GM12874 (cell line): ENCODE results near the gene VPS26A.

Experiments used
- TF ChIP-seq, protein P1 (sequence below): IDR thresholded peaks from 2 replicates; pipeline ENCODE4 v1.5.1; 2011; ENCODE audit warnings: low read depth, mild to moderate bottlenecking, control low read depth, low read length, moderate library complexity; ENCODE audit not compliant: insufficient read depth

VPS26A gene

GRCh38 chr10:69088471-69088769 is 35.6 kb upstream of the VPS26A start:
- TF ChIP-seq, protein P1, sequence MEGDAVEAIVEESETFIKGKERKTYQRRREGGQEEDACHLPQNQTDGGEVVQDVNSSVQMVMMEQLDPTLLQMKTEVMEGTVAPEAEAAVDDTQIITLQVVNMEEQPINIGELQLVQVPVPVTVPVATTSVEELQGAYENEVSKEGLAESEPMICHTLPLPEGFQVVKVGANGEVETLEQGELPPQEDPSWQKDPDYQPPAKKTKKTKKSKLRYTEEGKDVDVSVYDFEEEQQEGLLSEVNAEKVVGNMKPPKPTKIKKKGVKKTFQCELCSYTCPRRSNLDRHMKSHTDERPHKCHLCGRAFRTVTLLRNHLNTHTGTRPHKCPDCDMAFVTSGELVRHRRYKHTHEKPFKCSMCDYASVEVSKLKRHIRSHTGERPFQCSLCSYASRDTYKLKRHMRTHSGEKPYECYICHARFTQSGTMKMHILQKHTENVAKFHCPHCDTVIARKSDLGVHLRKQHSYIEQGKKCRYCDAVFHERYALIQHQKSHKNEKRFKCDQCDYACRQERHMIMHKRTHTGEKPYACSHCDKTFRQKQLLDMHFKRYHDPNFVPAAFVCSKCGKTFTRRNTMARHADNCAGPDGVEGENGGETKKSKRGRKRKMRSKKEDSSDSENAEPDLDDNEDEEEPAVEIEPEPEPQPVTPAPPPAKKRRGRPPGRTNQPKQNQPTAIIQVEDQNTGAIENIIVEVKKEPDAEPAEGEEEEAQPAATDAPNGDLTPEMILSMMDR: no peak

DNA sequence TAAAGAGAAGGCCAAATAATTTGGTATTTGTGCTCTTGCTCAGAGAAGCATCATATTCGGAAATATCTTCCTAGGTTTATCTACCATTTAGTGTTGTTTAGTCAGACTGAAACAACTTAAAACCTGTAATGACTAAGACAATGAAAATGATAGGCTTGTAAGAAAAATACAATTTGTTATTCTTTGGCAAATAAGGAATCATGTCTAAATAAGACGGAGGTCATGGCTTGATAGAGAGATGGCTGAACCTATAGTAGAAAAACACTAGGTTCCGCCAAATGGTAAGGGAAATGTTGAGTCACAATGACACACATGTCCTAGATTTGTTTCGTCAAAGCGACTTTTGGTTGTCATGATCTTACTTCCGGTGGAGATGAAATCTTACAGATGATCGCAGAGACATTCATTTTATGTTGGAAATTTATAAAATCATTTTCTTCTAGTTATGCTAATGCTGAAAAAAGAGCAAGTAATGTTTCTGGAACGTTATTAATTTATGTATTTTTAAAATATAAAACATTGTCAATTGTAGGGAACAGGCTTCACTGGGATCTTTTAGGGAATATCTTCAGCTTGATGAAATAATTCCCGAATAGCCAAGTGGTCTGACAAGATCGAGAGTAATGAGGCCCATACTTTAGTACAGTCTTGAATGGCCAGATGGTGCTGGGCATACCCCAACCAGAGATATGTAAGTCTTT is 35.0 kb upstream of the VPS26A start:
- TF ChIP-seq, protein P1: no peak

- TF ChIP-seq, protein P1: no peak
These were observed 34.1 kb upstream of the VPS26A start for GRCh38 chr10:69089638-69090599.

DNA sequence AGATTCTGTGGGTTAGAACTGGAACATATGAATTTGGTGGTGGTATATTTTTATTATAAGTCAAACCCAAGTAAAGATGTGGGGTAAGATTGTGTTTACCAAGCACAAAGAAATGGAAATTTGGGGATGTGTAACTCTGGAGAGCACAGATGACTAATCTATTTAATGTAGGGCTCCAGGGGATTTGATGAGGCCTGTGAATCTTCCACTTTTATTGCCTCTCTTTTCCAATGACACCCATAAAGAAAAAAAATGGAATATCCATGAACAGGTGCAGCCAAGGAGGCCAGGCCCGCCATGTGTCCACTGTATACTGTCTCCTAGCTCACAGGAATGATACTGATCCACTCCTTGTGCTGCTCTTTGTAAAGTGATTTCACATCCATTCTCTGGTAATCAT is 33.3 kb upstream of the VPS26A start:
- TF ChIP-seq, protein P1: no peak

- TF ChIP-seq, protein P1: no peak
These were observed 32.8 kb upstream of the VPS26A start for GRCh38 chr10:69091143-69091651.

DNA sequence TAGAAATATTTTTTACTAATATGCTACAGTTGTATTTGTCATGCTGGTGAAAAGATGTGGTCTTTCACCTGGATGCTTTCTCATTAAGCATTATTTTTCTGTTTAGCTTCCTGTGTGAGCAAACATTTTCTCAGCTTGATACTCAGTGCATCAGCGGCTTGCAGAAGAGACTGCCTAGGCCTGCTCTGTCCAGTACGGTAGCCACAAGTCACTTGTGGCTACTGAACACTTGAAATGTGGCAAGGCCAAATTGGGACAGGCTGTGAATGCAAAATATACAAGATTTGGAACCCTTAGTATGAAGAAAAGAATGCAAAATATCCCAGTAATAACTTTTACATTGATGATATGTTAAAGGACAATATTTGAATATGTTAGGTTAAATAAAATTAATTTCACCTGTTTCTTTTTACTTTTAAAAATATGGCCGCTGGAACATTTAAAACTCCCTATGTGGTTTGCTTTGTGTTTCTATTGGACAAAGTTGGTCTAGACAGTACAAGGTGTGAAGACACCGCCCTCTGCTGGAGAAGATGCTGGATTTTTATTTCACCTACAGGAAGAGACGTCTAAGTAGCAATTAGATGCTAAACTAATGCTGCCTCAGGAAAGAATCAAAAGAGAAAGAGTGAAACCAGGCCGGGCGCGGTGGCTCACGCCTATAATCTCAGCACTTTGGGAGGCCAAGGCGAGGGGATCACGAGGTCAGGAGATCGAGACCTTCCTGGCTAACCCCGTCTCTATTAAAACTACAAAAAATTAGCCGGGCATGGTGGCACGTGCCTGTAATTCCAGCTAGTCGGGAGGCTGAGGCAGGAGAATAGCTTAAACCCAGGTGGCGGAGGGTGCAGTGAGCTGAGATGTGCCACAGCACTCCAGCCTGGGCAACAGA is 30.8 kb upstream of the VPS26A start:
- TF ChIP-seq, protein P1: peak; percentile 53; the same call in 1 of the 2 replicates
